Heart left ventricle (tissue), 16 donors: ENCODE results near the gene BAG1. TPM values are rescaled to one million over a fixed set of nuclear protein-coding genes. Genes with fewer than 3 reads are reported as not detected.
A peak's percentile ranks its signal among the peaks of the same experiment; 100 is the strongest.

Source experiments
- ATAC-seq, 4 donors: fragments of 200-7000 bp; cut with Tn5 transposase; one replicate each; pipeline ENCODE4 v1.9.1; 2020 to 2022; ENCODE audit warnings: moderate library complexity in 4 of 4, mild to moderate bottlenecking in 3 of 4, moderate number of reproducible peaks in 1 of 4
- DNase-seq, 5 donors: peaks; one replicate each; pipeline ENCODE4 v3.0.0-alpha.2; 2020
- H3K27ac ChIP-seq, 12 donors: fragments of 200-600 bp; sonication (generic) in 4 of 12; one replicate each; pipeline versions ENCODE4 v1.5.0 to v1.8.0; 2016 to 2022; ENCODE audit warnings: mild to moderate bottlenecking in 2 of 12
- H3K27me3 ChIP-seq, 9 donors: fragments of 200-600 bp; sonication (generic) in 2 of 9; one replicate each; pipeline versions ENCODE4 v1.5.1 to v1.8.0; 2016 to 2022; ENCODE audit warnings: mild to moderate bottlenecking in 3 of 9
- H3K36me3 ChIP-seq, 9 donors: fragments of 200-600 bp; sonication (generic) in 2 of 9; one replicate each; pipeline versions ENCODE4 v1.5.0 to v1.8.0; 2018 to 2022; ENCODE audit warnings: mild to moderate bottlenecking in 2 of 9
- H3K4me1 ChIP-seq, 12 donors: fragments of 200-600 bp; sonication (generic) in 4 of 12; one replicate each; pipeline versions ENCODE4 v1.5.0 to v1.8.0; 2016 to 2022; ENCODE audit warnings: mild to moderate bottlenecking in 3 of 12
- H3K4me3 ChIP-seq, 12 donors: fragments of 200-600 bp; sonication (generic) in 4 of 12; one replicate each; pipeline versions ENCODE4 v1.5.0 to v1.8.0; 2017 to 2022; ENCODE audit warnings: mild to moderate bottlenecking in 9 of 12, moderate library complexity in 4 of 12
- H3K9me3 ChIP-seq, 12 donors: fragments of 200-600 bp; sonication (generic) in 4 of 12; one replicate each; pipeline versions ENCODE4 v1.5.0 to v1.8.0; 2016 to 2022; ENCODE audit warnings: mild to moderate bottlenecking in 1 of 12
- POLR2A ChIP-seq, 2 donors: fragments of 450-650 bp; IDR thresholded peaks; one replicate each; pipeline ENCODE4 v1.6.1; 2017; ENCODE audit warnings: antibody characterized with exemption in 2 of 2, mild to moderate bottlenecking in 2 of 2, moderate library complexity in 2 of 2
- WGBS, 4 donors: extraction: QIAGEN DNeasy Blood & Tissue Kit in 2 of 4; methylation state at CpG; one replicate each; pipeline versions ENCODE4 v1.1.5 to v1.1.7; 2013 to 2018; 5-methylcytosine and 5-hydroxymethylcytosine counted together
- intact Hi-C, 10 donors: fragments of 100-400 bp; cut with DNase I; formaldehyde crosslinking; loops; one replicate each; pipeline versions ENCODE4 v1.11.1 to v1.14.2; 2022
- polyA plus RNA-seq, 2 donors: library from polyadenylated mRNA; stranded (reverse); fragments of 200-250 nt; gene quantifications; one replicate each; pipeline ENCODE4 v1.2.3, GENCODE V29; 2013
- total RNA-seq, 9 donors: library from RNA; depleted of rRNA in 2 of 9; stranded (reverse); fragments of >200 nt in 2 of 9; fragmentation: NEBNext Ultra II Directional in 3 of 9; extraction: Animal tissue kit (Norgen Biotek cat#: 25700) in 3 of 9; gene quantifications; one replicate each; pipeline versions ENCODE4 v1.1.0 to v1.2.4, GENCODE V29; 2016 to 2023
- TF ChIP-seq, protein P1 (sequence below), 12 donors: fragments of 200-600 bp; sonication (generic) in 4 of 12; IDR thresholded peaks; one replicate each; pipeline versions ENCODE4 v1.5.0 to v1.8.0; 2018 to 2022; ENCODE audit warnings: antibody characterized with exemption in 12 of 12, mild to moderate bottlenecking in 5 of 12
- donor health status: ischemic (EF 13 %, LVEDD 7.1; RV severe dilation, severe dysfunction).
- donor health status: healthy with polysubstance abuse.
- donor health status: DM: no; HTN: yes; CAD: no.
- donor health status: DM: no; HTN: no; CAD: no.
- donor health status: ischemic (EF 25% LVEDD 6.9; RV normal size, moderate dysfunction).
- donor health status: ischemic (EF 25% LVEDD 5.7; RV mildly dilated, moderate dysfunction).
- donor health status: healthy.
- donor health status: DM: yes; HTN: yes; CAD: no.
- donor health status: ischemic (EF 35%, LVEDD 5.7; RV mildly dilated, moderate dysfunction).
- donor health status: nonischemic (EF 11% LVEDD 7.7; RV severe dilation, severe dysfunction).
- donor health status: DM: yes; HTN: yes; CAD: no.
- donor health status: PGD.
- donor health status: ischemic (EF 29% LVEDD 5.4; RV normal size, mild dysfunction).
- donor health status: nonischemic (EF 23%, LVEDD 6.1; RV moderate dilation, normal function).

Gene BAG1
- total and polyA plus RNA-seq, 11 donors, result 71.0 to 144 (median 112) TPM

DNA sequence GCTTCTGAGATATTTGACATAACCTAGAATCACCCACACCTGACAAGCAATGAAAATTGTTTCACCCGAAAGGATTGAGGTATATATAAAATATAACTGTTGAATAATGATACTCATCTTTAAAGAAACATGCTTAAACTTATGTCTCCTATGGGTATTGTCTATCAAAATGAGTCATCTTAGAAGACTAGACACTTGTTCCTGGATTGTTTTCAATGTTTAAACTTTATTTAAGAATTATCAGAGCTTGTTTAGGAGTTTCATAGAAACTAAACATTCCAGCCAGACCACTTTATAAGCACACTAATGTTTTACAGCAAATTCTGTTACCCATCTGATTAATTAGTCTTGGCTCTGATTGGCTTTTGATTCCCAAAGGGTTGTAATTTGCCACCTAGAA is 45.4 kb upstream of the BAG1 start:
- peaks cover 0 to 8% (median 0%) of the 10 kb centered on the region in 12 donors for H3K4me1 ChIP-seq
- intact Hi-C loops, result loop anchor here in 1 of 10 donors (5.0 kb wide), 1 partner anchor 37 kb away; no protein-coding TSS in a partner anchor
- H3K27ac ChIP-seq, result peak overlapping the region in 1 of 12 donors; percentile 45
- ATAC-seq (no peak), DNase-seq (no peak)
- no peak overlapping the region for H3K4me3 ChIP-seq
- TF ChIP-seq, protein P1, sequence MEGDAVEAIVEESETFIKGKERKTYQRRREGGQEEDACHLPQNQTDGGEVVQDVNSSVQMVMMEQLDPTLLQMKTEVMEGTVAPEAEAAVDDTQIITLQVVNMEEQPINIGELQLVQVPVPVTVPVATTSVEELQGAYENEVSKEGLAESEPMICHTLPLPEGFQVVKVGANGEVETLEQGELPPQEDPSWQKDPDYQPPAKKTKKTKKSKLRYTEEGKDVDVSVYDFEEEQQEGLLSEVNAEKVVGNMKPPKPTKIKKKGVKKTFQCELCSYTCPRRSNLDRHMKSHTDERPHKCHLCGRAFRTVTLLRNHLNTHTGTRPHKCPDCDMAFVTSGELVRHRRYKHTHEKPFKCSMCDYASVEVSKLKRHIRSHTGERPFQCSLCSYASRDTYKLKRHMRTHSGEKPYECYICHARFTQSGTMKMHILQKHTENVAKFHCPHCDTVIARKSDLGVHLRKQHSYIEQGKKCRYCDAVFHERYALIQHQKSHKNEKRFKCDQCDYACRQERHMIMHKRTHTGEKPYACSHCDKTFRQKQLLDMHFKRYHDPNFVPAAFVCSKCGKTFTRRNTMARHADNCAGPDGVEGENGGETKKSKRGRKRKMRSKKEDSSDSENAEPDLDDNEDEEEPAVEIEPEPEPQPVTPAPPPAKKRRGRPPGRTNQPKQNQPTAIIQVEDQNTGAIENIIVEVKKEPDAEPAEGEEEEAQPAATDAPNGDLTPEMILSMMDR (IDR thresholded peaks at IDR 0.05), result no peak
- no peak for TF ChIP-seq POLR2A (IDR thresholded peaks at IDR 0.05)
- H3K36me3 ChIP-seq, result peaks cover 0 to 100% (median 100%) of the 10 kb centered on the region in 9 donors
- 91 to 100% (median 93%) methylated on average over 1 of the region's 1 CpG for WGBS, 4 donors
- H3K9me3 ChIP-seq, result no peaks in the 10 kb centered on the region
- H3K27me3 ChIP-seq, result no peaks in the 10 kb centered on the region

DNA sequence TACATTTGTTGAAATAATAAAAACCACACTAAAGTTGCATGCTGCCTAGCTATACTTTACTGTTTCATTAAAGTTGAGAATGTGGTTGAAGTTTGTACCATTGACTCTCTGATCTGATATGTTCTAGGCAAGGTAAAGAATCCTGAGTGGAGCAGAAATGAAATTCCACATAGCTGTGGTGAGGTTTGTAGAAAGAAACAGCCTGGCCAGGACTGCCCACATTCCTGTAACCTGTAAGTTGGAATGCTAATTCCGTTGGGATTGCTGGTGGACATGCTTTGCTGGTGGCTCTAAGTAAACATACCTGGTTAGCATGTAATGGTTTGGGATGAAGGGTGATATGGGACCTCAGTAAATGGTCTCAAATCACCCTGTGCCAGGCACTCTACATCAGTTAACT is 42.6 kb upstream of the BAG1 start:
- intact Hi-C loops, result no loop called here
- peaks cover 0 to 8% (median 0%) of the 10 kb centered on the region in 12 donors for H3K4me1 ChIP-seq
- peaks cover 3 to 100% (median 100%) of the 10 kb centered on the region in 9 donors for H3K36me3 ChIP-seq
- H3K27ac ChIP-seq, result no peak overlapping the region
- no peak for TF ChIP-seq POLR2A (IDR thresholded peaks at IDR 0.05)
- TF ChIP-seq, protein P1 (IDR thresholded peaks at IDR 0.05), result no peak
- whole genome bisulfite sequencing, 4 donors, result 80 to 93% (median 87%) methylated on average over 1 of the region's 1 CpG
- H3K9me3 ChIP-seq, result no peaks in the 10 kb centered on the region
- no peak overlapping the region for H3K4me3 ChIP-seq
- no peak for ATAC-seq
- no peak for DNase-seq
- no peaks in the 10 kb centered on the region for H3K27me3 ChIP-seq

DNA sequence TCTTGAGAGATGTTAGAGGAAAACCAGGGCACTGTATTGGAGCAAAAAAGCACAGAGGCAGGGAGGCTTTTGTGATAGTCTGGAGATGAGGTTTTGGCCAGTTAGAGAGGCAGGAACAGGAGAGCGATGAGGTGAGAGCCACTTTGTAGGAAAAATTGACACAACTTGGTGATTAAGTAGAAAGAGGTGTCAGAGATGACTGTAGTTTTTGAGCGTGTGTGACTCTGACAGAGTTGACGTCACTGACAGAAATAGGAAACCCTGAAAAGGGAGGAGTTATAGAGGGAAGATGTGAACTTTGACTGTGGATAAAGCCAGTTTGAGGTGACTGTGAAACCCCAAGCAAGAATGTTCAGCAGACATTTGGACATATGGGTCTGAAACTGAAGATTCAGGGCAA is 41.5 kb upstream of the BAG1 start:
- ATAC-seq (peak; percentile 53 to 84 (median 68)), DNase-seq (no peak)
- H3K36me3 ChIP-seq, result peaks cover 3 to 100% (median 100%) of the 10 kb centered on the region in 9 donors
- peak overlapping the region in 1 of 12 donors; percentile 64 for H3K27ac ChIP-seq
- no peaks in the 10 kb centered on the region for H3K9me3 ChIP-seq
- intact Hi-C loops, result no loop called here
- 58 to 81% (median 66%) methylated on average over 3 of the region's 3 CpGs for WGBS, 4 donors
- no peak overlapping the region for H3K4me3 ChIP-seq
- TF ChIP-seq, protein P1 (IDR thresholded peaks at IDR 0.05), result no peak
- TF ChIP-seq POLR2A (IDR thresholded peaks at IDR 0.05), result no peak
- no peaks in the 10 kb centered on the region for H3K27me3 ChIP-seq
- peaks cover 0 to 10% (median 0%) of the 10 kb centered on the region in 12 donors for H3K4me1 ChIP-seq

DNA sequence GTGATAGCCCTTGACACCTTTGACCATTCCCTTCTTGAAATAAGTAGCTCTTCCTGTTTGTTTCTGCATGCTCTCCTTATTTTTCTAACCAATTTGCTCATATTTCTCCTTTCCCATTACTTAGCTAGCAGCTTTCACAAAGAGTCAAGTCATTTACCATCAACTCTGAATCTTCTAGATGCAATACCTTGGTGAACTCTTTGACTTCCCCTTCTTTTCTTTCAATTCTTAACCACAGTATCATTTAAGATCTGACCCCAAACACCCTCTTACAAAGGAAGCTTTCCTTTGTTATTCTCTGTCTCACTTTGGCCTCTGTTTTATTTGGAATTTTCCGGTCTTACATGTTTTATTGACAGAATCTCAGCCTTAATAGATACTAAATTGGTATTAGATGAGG is 39.9 kb upstream of the BAG1 start:
- 91 to 97% (median 94%) methylated on average over 1 of the region's 1 CpG for WGBS, 4 donors

More for the DNA sequence above, 39.9 kb upstream of the BAG1 start:
- ATAC-seq, result no peak
- peaks cover 0 to 20% (median 5%) of the 10 kb centered on the region in 12 donors for H3K4me1 ChIP-seq
- no peak for DNase-seq
- H3K4me3 ChIP-seq, result no peak overlapping the region
- H3K36me3 ChIP-seq, result peaks cover 3 to 100% (median 98%) of the 10 kb centered on the region in 9 donors
- no peak overlapping the region for H3K27ac ChIP-seq
- TF ChIP-seq, protein P1 (IDR thresholded peaks at IDR 0.05), result no peak
- no peak for TF ChIP-seq POLR2A (IDR thresholded peaks at IDR 0.05)
- intact Hi-C loops, result no loop called here
- H3K27me3 ChIP-seq, result no peaks in the 10 kb centered on the region
- no peaks in the 10 kb centered on the region for H3K9me3 ChIP-seq
